IMR-90 (cell line): ENCODE data around the gene VPS39. TPM values are rescaled to one million over a fixed set of nuclear protein-coding genes. Genes with fewer than 3 reads are reported as not detected.

Experiments used
- ATAC-seq: fragments of 200-7000 bp; cut with Tn5 transposase; 2 replicates; pipeline ENCODE4 v1.9.1; 2020; ENCODE audit warnings: low read depth, mild to moderate bottlenecking, moderate library complexity
- BruUV-seq: library from RNA; stranded (reverse); fragments of 400-500 nt; replicated peaks from 2 replicates; lab custom pipeline; 2021; lab: Mats Ljungman, UMichigan
- CTCF ChIA-PET: fragments of 300-600 bp; formaldehyde crosslinking; extraction: SDS; loops from one replicate; lab custom pipeline; 2021; ENCODE audit warnings: antibody characterized with exemption; lab: Yijun Ruan, JAX
- POLR2A ChIA-PET: fragments of 300-600 bp; sonication (Branson Sonifier 250); formaldehyde crosslinking; loops from one replicate; lab custom pipeline; 2022; ENCODE audit warnings: antibody characterized with exemption; ENCODE audit not compliant: unreplicated experiment; lab: Charles Lee
- DNase-seq: peaks from one replicate; pipeline ENCODE4 v3.0.0; 2013
- H2AFZ ChIP-seq: replicated peaks from 2 replicates; pipeline ENCODE3; 2013; ENCODE audit warnings: low read length, mild to moderate bottlenecking; ENCODE audit not compliant: poor library complexity
- H2AK5ac ChIP-seq: 2 replicates; pipeline ENCODE4 v1.6.1; 2013; ENCODE audit warnings: low read depth, low read length, inconsistent platforms
- H2AK9ac ChIP-seq: replicated peaks from 2 replicates; pipeline ENCODE3; 2013; ENCODE audit warnings: mild to moderate bottlenecking, low read depth, low read length, moderate library complexity; ENCODE audit not compliant: poor library complexity
- H2BK120ac ChIP-seq: 2 replicates; pipeline ENCODE4 v1.6.1; 2013; ENCODE audit warnings: low read depth, low read length, inconsistent platforms
- H2BK15ac ChIP-seq: 3 replicates; pipeline ENCODE4 v1.6.1; 2013; ENCODE audit warnings: low read depth, low read length, inconsistent platforms
- H2BK20ac ChIP-seq: 2 replicates; pipeline ENCODE4 v1.6.1; 2013; ENCODE audit warnings: low read depth, mild to moderate bottlenecking, inconsistent platforms, low read length, moderate library complexity
- H2BK5ac ChIP-seq: 2 replicates; pipeline ENCODE4 v1.6.1; 2013; ENCODE audit warnings: mild to moderate bottlenecking, low read depth, low read length, inconsistent platforms; ENCODE audit not compliant: poor library complexity, severe bottlenecking
- H3K14ac ChIP-seq: replicated peaks from 2 replicates; pipeline ENCODE4 v1.6.1; 2013; ENCODE audit warnings: low read depth, low read length, inconsistent platforms
- H3K18ac ChIP-seq: 2 replicates; pipeline ENCODE4 v1.6.1; 2013; ENCODE audit warnings: low read depth, low read length, control low read depth
- H3K23ac ChIP-seq: 2 replicates; pipeline ENCODE4 v1.6.1; 2013; ENCODE audit warnings: low read depth, low read length, inconsistent platforms
- H3K27ac ChIP-seq: 2 replicates; pipeline ENCODE4 v1.5.1; 2013; ENCODE audit warnings: mild to moderate bottlenecking, control low read depth, low read length; ENCODE audit not compliant: insufficient read depth
- H3K27me3 ChIP-seq: 2 replicates; pipeline ENCODE4 v1.6.1; 2013; ENCODE audit warnings: low read length; ENCODE audit not compliant: control insufficient read depth, insufficient read depth
- H3K36me3 ChIP-seq: 2 replicates; pipeline ENCODE4 v1.6.1; 2013; ENCODE audit warnings: low read length, mixed read lengths; ENCODE audit not compliant: control insufficient read depth, insufficient read depth
- H3K4ac ChIP-seq: 2 replicates; pipeline ENCODE4 v1.6.1; 2013; ENCODE audit warnings: low read depth, low read length, inconsistent platforms
- H3K4me1 ChIP-seq: 2 replicates; pipeline ENCODE4 v1.6.1; 2013; ENCODE audit warnings: low read length, mixed read lengths; ENCODE audit not compliant: control insufficient read depth, insufficient read depth
- H3K4me2 ChIP-seq: 2 replicates; pipeline ENCODE4 v1.6.1; 2013; ENCODE audit warnings: low read depth, mild to moderate bottlenecking, control low read depth, low read length, moderate library complexity
- H3K4me3 ChIP-seq: 2 replicates; pipeline ENCODE4 v1.5.1; 2013; ENCODE audit warnings: low read depth, mild to moderate bottlenecking, control low read depth, low read length, moderate library complexity; ENCODE audit not compliant: insufficient read depth
- H3K56ac ChIP-seq: 2 replicates; pipeline ENCODE4 v1.6.1; 2013; ENCODE audit warnings: low read length, inconsistent platforms; ENCODE audit not compliant: insufficient read depth; ENCODE audit errors: extremely low read depth
- H3K79me1 ChIP-seq, 2 experiments: 2 replicates each; pipeline ENCODE4 v1.6.1; 2013; ENCODE audit warnings: low read length in 2 of 2, inconsistent platforms in 1 of 2, low read depth in 1 of 2
- H3K9ac ChIP-seq: 2 replicates; pipeline ENCODE4 v1.6.1; 2013; ENCODE audit warnings: low read depth, low read length, control low read depth
- H3K9me1 ChIP-seq: 2 replicates; pipeline ENCODE4 v1.6.1; 2013; ENCODE audit warnings: low read length, inconsistent platforms; ENCODE audit not compliant: insufficient read depth
- H3K9me3 ChIP-seq: 2 replicates; pipeline ENCODE4 v1.6.1; 2013; ENCODE audit warnings: low read length; ENCODE audit not compliant: control insufficient read depth, insufficient read depth
- H4K20me1 ChIP-seq: 2 replicates; pipeline ENCODE4 v1.6.1; 2013; ENCODE audit warnings: low read length, inconsistent platforms; ENCODE audit not compliant: insufficient read depth
- H4K5ac ChIP-seq: 2 replicates; pipeline ENCODE4 v1.6.1; 2013; ENCODE audit warnings: mild to moderate bottlenecking, low read depth, low read length, control low read depth
- H4K8ac ChIP-seq, 2 experiments: 2 replicates each; pipeline ENCODE4 v1.6.1; 2013; ENCODE audit warnings: low read depth in 2 of 2, low read length in 2 of 2, control low read depth in 1 of 2, inconsistent platforms in 1 of 2
- H4K91ac ChIP-seq: 2 replicates; pipeline ENCODE4 v1.6.1; 2013; ENCODE audit warnings: low read depth, low read length, inconsistent platforms; ENCODE audit not compliant: insufficient read depth
- BHLHE40 ChIP-seq: fragments of 150-350 bp; IDR thresholded peaks from 2 replicates; pipeline ENCODE4 v1.6.1; 2016; ENCODE audit warnings: mild to moderate bottlenecking, low read depth, low read length
- CEBPB ChIP-seq: IDR thresholded peaks from 2 replicates; pipeline ENCODE4 v1.6.1; 2012; ENCODE audit warnings: low read depth, low read length, improper control_type of control experiment
- CTCF ChIP-seq: conservative IDR thresholded peaks from 2 replicates; pipeline ENCODE4 v1.5.1; 2012; ENCODE audit warnings: mild to moderate bottlenecking, low read depth, low read length, improper control_type of control experiment
- MAFK ChIP-seq: IDR thresholded peaks from 2 replicates; pipeline ENCODE4 v1.6.1; 2012; ENCODE audit warnings: low read depth, low read length, improper control_type of control experiment
- MXI1 ChIP-seq: IDR thresholded peaks from 2 replicates; pipeline ENCODE4 v1.6.1; 2012; ENCODE audit warnings: low read depth, mild to moderate bottlenecking, low read length, moderate library complexity, borderline replicate concordance
- RAD21 ChIP-seq: IDR thresholded peaks from 2 replicates; pipeline ENCODE4 v1.6.1; 2012; ENCODE audit warnings: low read length, improper control_type of control experiment
- SMC3 ChIP-seq: fragments of 150-350 bp; IDR thresholded peaks from 2 replicates; pipeline ENCODE4 v1.6.1; 2016; ENCODE audit warnings: low read depth, mild to moderate bottlenecking, antibody characterized with exemption, low read length, moderate library complexity
- WGBS, 2 experiments: methylation state at CpG; one replicate each; pipeline versions ENCODE4 v1.1.5 to v1.1.7; 2013; ENCODE audit warnings: missing lambda C conversion rate in 2 of 2; ENCODE audit not compliant: insufficient read length in 1 of 2; ENCODE audit errors: extremely low coverage in 2 of 2; 5-methylcytosine and 5-hydroxymethylcytosine counted together
- dilution Hi-C: fragments of 300-500 bp; cut with HindIII; formaldehyde crosslinking; loops from one replicate; pipeline ENCODE4 v1.14.3; 2018; ENCODE audit warnings: low sequenced_read_pairs; ENCODE audit not compliant: unreplicated experiment
- in situ Hi-C: fragments of 300-500 bp; cut with MboI; formaldehyde crosslinking; loops from 3 replicates; pipeline ENCODE4 v1.14.3; 2019; ENCODE audit warnings: low sequenced_read_pairs, inconsistent platforms, mixed read lengths
- intact Hi-C: fragments of 100-400 bp; cut with micrococcal nuclease; formaldehyde crosslinking; loops from 2 replicates; pipeline ENCODE4 v1.10.0; 2022
- polyA plus RNA-seq, 3 experiments: library from polyadenylated mRNA; depleted of rRNA; stranded (reverse); fragments of >200 nt; gene quantifications; 2 replicates each; pipeline ENCODE4 v1.2.3, GENCODE V29; 2012; ENCODE audit warnings: low replicate concordance in 1 of 3
- total RNA-seq: library from RNA; depleted of rRNA; stranded (reverse); fragments of >200 nt; gene quantifications from 2 replicates; pipeline ENCODE4 v1.2.3, GENCODE V29; 2012

Gene VPS39
- total and polyA plus RNA-seq, 2 of the 4 experiments (the other 2 are of a cell fraction): 49.7 to 52.2 TPM

GRCh38 chr15:42146551-42147430 is 61.3 kb downstream of the VPS39 start (continued):
- no peak for TF ChIP-seq RAD21

GRCh38 chr15:42145546-42146455 is 62.3 kb downstream of the VPS39 start:
- H3K79me1 ChIP-seq: no peaks in the 10 kb centered on the region
- H3K9me1 ChIP-seq: no peaks in the 10 kb centered on the region
- in situ Hi-C loops: no loop called here
- no TSS peak for BruUV-seq
- no peak overlapping the region for H3K4me2 ChIP-seq
- H3K4ac ChIP-seq: no peak overlapping the region
- H2AK9ac ChIP-seq: no peak overlapping the region
- POLR2A ChIA-PET: no interaction called here
- no peak overlapping the region for H2AK5ac ChIP-seq
- H3K27ac ChIP-seq: no peak overlapping the region
- H3K9ac ChIP-seq: no peak overlapping the region
- H3K4me3 ChIP-seq: no peak overlapping the region
- no peaks in the 10 kb centered on the region for H3K4me1 ChIP-seq
- H3K9me3 ChIP-seq: no peaks in the 10 kb centered on the region
- DNase-seq (no peak), ATAC-seq (no peak)
- no peak overlapping the region for H2BK120ac ChIP-seq
- no peak overlapping the region for H3K18ac ChIP-seq
- no peak overlapping the region for H2BK20ac ChIP-seq
- CTCF ChIA-PET: no interaction called here
- dilution Hi-C loops: no loop called here
- no peak overlapping the region for H3K14ac ChIP-seq
- H2BK5ac ChIP-seq: no peak overlapping the region
- H2AFZ ChIP-seq: no peak overlapping the region
- no peak overlapping the region for H2BK15ac ChIP-seq
- no peak overlapping the region for H4K5ac ChIP-seq
- TF ChIP-seq CTCF (no peak), CEBPB (no peak), SMC3 (no peak), BHLHE40 (no peak), MAFK (no peak), MXI1 (no peak)
- H4K8ac ChIP-seq: no peak overlapping the region
- H3K27me3 ChIP-seq: peaks cover 49% of the 10 kb centered on the region
- H3K56ac ChIP-seq: no peak overlapping the region
- H3K23ac ChIP-seq: no peak overlapping the region
- H4K20me1 ChIP-seq: no peaks in the 10 kb centered on the region; the same call in 1 of the 2 replicates
- WGBS, 2 experiments: 70% methylated on average over 11 of the region's 29 CpGs; no CpG with 5 or more reads in 1 of the 2 experiments
- no peak overlapping the region for H4K91ac ChIP-seq
- H3K36me3 ChIP-seq: no peaks in the 10 kb centered on the region
- intact Hi-C loops: no loop called here
